ENCODE measurements around the gene IFIT1.

GRCh38 chr10:89391907-89392756 is at the start of gene IFIT1:
- TF ChIP-seq, protein P1, sequence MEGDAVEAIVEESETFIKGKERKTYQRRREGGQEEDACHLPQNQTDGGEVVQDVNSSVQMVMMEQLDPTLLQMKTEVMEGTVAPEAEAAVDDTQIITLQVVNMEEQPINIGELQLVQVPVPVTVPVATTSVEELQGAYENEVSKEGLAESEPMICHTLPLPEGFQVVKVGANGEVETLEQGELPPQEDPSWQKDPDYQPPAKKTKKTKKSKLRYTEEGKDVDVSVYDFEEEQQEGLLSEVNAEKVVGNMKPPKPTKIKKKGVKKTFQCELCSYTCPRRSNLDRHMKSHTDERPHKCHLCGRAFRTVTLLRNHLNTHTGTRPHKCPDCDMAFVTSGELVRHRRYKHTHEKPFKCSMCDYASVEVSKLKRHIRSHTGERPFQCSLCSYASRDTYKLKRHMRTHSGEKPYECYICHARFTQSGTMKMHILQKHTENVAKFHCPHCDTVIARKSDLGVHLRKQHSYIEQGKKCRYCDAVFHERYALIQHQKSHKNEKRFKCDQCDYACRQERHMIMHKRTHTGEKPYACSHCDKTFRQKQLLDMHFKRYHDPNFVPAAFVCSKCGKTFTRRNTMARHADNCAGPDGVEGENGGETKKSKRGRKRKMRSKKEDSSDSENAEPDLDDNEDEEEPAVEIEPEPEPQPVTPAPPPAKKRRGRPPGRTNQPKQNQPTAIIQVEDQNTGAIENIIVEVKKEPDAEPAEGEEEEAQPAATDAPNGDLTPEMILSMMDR (IDR thresholded peaks at IDR 0.05) = no peak
- peak in 2 of 4 donors; percentile 39 to 44 for TF ChIP-seq POLR2A (IDR thresholded peaks at IDR 0.05)

Measured in esophagus squamous epithelium (tissue), 4 donors.